ENCODE results near the gene TMEM250.
"Not testable (repeated sequence)": the region's sequence is repeated elsewhere in the genome, so short reads cannot be mapped to it uniquely, and the experiment has no call there.

The TMEM250 gene, protein sequence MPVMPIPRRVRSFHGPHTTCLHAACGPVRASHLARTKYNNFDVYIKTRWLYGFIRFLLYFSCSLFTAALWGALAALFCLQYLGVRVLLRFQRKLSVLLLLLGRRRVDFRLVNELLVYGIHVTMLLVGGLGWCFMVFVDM

DNA sequence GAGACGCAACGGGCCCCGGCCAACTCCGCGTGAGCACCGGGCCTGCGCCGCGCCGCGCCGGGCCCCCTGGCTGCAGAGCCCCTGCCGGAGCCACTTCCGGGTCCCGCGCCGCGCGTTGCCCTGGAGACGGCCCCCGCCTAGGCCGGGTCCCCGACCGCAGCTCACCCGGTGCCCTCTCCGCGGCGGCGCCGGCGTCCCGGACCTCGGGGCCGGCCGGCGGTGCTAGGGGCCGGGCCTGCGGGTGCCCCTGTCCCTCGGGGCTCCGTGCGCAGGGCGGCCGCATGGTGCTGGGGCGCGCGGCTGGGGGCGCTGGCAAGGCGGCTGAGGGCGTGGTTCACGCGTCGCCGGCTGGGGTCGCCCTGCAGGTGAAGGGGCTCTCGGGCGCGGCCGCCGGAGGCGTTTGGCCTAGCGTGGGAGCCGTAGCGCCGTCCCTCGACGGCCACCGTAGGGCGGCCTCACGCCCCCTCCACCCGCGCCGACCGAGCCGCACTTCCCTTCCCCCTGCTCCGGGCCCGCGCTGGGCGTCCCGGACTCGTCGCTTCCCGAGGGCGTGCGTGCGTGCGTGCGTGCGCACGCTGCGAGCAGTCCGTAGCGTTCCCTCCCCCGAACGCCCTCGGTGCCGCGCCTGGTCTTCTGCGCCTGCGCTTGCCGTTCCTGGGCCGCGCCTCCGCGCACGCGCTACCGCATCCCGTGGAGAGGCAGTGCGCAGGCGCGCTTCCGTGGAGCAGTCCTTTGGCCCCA lies at the start of gene TMEM250:
Gene TMEM250 (minus strand): TSS at position 556 of the 741 bp plus-strand sequence. CDS start 1,975 bp downstream, outside the sequence.
- DNase-seq = peak; percentile 80

DNA sequence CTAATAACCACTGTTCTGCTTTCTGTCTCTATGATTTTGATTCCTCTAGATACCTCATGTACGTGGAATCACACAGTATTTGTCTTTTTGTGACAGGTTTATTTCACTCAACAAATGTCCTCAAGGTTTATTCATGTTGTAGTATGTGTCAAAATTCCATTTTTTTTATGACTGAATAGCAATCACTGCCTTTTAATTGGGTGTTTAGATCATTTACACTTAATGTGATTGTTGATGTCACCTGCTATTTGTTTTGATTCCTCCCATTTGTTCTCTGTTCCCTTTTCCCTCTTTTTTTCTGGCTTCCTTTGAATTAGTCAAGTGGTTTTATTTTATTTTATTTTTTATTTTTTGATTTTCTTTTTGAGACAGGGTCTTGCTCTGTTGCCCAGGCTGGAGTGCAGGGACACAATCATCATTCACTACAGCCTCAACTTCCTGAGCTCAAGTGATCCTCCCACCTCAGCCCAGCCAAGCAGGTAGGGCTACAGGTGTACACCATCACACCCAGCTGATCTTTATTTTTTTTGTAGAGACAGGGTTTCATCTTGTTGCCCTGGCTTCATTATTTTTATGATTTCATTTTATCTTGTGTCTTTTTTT lies 44.7 kb upstream of the TMEM250 start:
- DNase-seq = no peak

DNA sequence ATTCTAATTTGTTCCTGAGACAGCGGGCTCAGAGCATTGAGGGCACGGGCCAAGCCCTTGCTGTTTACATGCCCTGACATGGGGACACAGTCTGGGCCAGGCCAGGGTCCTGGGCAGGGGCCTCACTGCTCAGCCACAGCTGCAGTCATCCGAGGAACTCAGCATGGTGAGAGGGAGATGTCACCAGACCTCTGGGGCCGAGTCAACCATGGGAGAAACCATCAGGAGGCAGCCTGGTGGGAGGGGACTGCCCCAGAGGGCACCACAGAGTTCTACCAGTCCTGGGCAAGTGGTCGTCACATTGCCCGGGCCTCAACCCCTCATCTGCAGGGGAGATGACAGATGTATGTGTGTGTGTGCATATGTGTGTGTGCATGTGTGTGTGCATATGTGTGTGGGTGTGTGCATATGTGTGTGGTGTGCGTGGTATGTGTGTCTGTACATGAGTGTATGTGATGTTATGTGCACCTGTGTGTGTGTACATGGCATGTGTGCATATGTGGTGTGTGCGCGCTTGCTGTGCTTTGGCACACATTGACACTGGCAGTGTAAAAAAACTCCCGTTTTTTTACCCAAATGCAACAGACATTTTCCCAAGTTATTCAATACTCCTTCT lies 42.4 kb upstream of the TMEM250 start:
- DNase-seq = no peak

DNA sequence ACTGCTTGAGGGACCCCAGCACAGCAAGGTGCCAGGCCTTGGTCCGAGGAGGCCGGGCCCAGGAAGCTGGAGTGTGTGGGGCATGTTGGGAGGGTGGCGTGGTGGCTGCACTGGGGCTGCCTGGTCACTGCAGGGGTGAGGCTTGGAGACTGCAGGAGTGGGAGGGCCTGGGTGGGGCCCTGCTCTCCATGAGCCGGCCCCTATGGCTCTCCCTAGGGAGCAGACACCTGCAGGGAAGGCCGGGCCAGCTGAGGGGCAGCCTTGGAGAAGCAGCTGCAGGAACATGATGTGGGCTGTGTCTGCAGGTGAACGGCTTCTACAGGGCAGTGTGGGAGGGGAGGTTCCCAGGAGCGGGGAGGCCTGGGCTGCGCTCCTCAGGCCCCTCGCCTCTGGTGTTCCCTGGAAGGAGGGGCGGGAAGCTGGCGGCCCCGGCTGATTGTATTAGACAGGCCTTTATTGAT lies 41.7 kb upstream of the TMEM250 start:
- no peak for DNase-seq

DNA sequence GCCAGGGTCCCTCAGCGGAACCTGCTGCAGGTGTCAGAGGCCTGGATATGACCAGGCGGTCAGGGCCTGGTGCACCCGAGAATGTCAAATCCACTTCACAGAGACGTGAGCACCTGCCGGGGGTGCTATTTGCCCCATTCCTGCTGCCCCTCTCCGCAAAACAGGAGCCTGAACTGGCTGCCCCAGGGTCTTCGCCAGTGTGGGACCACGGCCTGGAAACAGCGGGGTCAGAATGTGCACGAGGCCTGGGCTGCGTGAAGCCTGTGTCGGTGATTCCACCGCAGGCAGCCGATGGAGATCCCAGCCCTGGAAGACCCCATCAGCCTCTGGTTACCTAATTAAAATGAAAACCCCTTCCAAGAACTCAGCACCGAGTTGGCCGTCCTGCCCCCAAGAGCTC lies 41.2 kb upstream of the TMEM250 start:
- no peak for DNase-seq

DNA sequence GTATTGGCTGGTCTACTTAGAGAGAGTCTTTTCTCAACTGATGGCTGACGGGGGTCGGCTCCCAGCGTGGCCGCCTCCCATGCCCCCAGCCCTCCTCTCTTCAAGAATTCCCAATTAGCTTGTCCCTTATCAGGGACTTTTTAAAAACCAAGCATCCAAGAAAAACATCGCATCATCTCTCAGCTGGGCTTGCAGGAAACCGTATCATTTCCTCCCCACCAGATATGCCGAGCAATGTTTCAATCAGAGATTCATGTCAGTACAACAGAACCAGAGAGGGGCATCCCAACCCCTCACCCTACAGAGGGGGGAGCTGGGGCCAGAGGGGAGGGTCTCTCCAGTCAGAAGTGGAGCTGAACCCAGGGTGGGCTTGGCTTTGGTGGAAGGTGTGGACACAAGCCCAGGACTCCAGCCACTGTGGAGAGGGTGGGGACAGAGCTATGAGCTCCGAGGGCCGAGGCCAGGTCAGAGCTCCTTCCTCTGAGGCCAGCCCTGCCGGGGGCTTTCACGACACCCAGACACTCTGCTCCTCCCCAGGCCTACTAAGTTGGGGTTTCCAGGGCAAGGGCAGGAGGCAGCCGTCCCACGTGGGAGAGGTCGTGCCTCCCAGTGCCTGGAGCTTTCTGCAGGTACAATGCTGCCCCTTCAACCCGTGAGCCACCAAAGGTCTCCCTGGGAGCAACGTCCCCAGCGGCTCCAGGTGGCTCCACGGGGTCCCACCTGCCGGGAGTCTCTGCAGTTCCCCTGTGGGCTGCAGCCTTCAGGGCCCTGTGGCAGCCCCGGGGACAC lies 39.0 kb upstream of the TMEM250 start:
- no peak for DNase-seq

DNA sequence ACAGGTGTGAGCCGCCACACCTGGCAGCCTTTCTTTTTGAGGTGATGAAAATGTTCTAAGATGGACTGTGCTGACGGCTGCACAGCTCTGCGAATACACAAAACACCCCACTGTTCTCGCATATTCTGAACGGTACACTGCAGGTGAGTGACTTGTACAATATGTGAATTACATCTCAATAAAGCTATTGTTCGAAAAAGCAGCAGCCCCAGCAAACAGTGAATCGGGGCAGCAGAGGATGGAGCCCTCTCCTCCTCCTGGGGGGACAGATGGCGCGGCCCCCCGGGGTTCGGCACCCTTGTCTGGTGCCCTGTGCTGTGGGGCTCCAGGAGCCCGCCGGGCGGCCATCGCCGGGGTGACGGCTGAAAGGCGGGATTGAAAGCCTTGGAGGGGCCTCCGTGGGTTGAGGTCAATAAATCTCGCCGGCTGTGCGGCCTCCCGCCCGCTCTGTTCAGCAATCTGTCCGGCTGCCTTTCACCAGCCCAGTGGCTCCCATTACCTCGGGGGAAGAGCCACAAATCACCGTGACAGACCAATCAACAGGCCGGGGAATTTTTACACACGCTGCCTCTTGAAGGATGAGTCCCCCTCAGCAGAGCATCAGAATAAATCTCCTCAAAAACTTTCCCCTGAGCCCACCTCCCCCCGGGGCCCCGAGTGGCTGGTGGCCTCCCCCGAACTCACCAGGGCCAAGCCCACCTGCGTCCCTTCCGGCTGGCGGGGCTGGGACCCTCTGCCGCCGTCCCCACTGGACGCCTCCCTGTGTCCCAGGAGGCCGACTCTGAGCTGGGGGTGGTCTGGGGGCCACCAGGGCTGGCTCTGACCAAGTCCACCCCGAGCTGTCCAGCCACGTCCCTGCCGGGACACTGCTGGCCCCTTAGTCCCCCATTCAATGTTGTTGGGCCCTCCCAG lies 37.8 kb upstream of the TMEM250 start:
- DNase-seq = no peak

DNA sequence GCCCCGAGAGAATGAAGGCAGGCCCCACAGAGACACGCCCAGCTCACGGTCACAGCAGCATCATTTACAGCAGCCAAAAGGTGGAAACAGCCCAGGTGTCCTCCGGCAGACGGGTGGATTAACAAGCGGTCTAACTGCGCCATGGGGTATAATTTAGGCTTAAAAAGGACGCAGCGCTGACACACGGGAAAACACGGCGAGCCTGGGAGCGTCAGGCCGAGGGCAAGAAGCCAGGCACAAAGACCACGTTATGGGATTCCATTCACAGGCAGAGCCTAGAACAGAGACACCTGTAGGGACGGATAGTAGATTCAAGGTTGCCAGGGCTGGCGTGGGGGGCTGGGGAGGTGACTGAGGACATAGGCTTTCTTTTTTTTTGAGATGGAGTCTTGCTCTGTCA lies 36.9 kb upstream of the TMEM250 start:
- DNase-seq = no peak

DNA sequence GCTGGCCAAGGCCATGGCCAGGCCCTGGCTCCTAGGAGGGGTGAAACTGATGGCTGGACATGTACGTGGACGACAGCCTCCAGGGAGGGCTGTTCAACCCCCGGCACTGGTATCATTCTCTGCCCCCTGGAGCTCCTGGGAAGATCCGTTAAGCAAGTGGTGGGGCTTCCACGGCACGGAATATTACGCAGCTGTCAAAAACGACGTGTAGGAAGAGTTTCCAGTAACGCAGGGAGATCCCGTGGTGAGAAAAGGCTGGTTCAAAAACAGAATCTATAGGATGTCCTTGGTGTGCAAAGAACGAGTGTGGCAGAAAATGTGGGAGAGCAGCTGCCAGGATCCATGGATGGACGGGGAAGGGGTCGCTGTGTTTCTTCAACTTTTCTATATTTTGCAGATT lies 36.3 kb upstream of the TMEM250 start:
- no peak for DNase-seq

DNA sequence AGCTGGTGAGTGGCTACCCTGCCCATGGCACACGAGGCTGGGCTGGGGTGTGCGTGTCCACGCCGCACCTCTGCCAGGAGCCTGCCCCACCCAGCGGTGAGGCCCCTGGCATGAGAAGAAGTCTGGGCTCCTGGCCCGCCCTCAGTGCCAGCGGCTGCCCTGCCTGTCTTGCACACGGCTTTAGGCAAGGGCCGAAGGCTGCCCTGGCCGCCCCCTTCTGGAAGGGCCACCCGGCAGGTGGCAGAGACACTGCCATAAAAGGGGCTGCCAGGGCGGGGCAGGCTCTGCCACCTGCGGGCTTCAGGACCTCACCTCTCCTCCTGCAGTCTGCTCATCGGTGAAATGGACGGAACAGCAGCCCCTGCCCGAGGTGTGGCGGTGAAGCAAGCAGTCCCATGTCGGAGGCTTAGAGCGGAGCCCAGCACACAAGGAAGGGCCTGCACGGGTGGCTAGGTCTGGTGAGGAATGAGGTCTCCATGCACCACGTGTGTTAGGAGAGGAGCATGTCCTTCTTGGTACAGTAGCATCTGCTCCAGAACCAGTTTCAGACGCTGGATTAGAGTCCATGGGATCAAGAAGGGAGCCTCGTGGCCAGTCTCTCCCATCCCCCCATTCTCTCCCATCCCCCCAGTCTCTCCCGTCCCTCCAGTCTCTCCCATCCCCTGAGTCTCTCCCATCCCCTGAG lies 34.8 kb upstream of the TMEM250 start:
- no peak for DNase-seq

DNA sequence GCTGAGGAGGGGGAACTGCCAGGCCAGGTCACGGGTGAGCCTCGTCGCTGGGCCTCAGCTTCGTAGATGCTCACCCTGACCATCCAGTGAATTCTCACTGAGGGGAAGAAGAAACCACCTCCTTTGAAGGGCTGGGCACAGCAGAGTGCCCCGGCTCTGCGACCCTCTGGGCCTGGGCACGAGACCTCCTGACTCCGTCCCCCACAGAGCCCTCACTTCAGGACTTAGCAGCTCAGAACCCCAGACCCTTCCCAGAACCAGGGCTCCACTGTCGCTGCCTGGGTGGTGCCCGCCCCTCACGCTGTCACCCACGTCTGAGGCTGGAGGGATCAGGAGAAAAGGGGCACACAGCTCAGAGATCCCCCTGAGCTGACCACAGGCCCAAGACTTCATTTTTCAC lies 34.3 kb upstream of the TMEM250 start:
- no peak for DNase-seq

DNA sequence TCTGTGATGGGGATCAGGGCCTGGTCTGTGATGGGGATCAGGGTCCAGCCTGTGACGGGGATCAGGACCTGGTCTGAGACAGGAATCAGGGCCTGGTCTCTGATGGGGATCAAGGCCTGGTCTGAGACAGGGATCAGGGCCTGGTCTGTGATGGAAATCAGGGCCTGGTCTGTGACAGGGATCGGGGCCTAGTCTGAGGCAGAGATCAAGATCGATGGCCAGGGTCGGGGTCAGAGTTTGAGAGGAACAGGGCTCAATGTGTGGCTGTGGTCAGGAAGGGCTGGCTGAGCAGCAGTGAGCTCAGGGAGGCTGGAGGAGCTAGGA lies 33.8 kb upstream of the TMEM250 start:
- DNase-seq = no peak

DNA sequence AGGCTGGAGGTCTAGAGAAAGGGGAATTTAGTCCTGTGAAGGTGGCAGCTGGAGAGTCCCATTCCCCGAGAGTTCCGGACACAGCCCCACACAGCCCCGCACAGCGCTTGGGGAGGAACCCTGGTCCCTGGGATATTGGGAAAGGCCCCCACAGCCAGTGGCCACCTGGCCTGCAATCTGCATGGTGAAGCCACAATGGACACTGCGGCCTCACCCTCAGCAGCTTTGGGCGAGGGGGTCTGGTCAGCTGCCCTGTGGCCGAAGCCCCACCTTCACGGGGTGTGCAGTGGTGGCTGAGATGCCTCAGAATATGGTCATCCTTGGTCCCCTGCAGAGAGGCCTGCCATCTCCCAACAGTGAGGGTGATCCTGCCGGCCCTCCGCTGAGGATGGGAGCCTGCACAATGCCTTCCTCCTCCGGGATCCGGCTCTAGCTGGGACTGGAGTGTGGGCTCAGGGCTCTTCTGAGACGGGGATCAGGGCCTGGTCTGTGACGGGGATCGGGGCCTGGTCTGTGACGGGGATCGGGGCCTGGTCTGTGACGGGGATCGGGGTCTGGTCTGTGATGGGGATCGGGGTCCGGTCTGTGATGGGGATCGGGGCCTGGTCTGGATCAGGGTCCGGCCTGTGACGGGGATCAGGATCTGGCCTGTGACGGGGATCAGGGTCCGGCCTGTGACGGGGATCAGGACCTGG lies 33.3 kb upstream of the TMEM250 start:
- DNase-seq = no peak

DNA sequence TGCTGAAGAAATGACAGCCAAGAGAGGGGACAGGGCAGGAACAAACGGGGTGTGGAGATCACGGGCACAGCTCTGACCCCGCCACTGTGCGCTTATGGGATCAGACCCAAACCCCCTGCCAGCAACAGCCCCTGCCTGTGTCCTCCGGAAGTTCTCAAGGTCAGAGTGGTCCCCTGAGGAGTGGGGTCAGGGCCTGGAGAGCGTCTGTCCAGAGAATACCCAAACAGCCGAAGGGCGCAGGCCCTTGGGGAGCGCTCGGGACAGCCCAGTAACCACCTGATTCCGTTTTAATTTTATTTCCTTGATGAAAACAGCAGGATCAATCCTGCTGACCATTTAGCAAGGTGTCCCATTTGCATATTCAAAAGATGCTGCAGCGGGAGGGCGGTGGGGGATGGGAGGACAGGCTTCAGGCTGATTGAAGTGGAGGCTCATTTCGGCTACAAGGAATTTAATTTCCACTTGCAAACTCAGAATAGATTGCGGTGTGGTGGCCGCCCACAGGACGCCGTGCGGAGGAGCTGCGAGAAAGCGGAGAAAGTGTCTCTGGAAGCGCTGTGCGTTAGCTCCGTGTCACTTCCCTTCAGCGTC lies 32.6 kb upstream of the TMEM250 start:
- DNase-seq = no peak

DNA sequence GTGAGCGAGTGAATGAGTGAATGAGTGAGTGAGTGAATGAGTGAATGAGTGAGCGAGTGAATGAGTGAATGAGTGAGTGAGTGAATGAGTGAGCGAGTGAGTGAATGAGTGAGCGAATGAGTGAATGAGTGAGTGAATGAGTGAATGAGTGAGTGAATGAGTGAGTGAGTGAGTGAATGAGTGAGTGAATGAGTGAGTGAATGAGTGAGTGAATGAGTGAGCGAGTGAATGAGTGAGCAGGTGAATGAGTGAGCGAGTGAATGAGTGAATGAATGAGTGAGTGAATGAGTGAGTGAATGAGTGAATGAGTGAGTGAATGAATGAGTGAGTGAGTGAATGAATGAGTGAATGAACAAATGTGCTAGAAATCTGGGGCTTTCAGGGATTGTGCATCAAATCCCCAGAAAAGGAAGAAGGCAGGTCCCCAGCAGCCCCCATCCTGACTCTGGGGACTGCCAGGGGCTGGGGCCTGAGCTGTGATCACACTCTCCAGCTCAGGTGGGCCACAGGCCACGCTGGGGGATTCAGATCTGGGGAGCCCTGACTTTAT lies 32.1 kb upstream of the TMEM250 start:
- DNase-seq = not testable (repeated sequence)

DNA sequence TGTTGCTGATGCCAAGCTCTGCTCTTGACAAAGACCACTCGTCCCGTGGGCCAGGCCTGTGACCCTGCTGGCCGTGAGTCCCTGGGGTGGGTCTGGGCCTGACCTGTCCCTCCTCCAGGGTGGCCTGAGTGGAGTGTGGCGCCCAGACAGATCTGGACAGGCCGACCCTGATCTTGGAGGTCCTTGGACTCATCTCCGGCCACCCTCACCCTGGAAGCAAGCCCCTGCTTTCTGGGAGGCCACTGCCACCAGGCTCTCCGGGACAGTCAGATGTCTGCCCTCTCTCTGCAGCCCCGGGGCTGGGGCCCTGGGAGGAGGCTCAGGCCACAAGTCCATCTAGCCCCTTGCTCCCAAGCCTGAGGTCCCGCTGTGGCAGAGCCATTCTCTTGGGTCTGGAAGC lies 31.2 kb upstream of the TMEM250 start:
- DNase-seq = no peak

DNA sequence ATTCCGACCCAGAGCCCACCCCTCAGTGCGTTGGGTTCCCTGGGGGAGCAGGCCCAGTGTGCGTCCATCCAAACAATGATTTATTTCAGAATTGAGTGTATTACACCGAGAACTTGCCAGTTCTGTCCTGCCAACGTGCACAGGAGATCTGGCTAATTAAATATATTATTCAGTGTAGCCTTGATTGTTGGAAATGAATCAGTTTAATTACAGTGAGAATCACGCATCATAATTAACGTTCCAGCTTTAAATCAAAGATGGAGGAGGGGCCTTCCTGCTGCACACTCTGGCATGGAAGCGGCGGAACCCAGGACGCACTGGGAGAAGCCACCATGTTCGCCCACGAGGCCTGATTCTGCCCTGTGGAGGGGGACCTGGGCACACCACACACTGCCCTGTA lies 30.7 kb upstream of the TMEM250 start:
- DNase-seq = no peak

DNA sequence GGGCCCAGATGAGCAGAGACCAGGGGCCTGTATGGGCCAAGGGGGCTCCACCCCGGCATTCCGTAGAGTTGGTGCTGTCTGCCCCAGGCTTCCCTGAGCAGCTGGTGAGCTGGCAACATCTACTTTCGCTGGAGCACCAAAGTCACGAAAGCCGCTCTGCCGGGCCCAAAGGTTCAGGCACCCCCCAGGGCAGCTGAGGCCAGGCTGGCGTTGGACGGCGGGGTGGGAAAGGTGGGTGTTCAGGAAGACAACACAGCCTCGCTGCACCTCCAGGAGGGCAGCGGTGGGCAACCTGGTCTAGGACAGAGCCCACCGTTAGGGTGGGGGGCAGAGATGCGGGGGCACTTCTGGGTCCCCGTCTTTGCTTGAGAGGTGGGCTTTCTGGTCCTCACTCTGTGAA lies 30.1 kb upstream of the TMEM250 start:
- DNase-seq = no peak

DNA sequence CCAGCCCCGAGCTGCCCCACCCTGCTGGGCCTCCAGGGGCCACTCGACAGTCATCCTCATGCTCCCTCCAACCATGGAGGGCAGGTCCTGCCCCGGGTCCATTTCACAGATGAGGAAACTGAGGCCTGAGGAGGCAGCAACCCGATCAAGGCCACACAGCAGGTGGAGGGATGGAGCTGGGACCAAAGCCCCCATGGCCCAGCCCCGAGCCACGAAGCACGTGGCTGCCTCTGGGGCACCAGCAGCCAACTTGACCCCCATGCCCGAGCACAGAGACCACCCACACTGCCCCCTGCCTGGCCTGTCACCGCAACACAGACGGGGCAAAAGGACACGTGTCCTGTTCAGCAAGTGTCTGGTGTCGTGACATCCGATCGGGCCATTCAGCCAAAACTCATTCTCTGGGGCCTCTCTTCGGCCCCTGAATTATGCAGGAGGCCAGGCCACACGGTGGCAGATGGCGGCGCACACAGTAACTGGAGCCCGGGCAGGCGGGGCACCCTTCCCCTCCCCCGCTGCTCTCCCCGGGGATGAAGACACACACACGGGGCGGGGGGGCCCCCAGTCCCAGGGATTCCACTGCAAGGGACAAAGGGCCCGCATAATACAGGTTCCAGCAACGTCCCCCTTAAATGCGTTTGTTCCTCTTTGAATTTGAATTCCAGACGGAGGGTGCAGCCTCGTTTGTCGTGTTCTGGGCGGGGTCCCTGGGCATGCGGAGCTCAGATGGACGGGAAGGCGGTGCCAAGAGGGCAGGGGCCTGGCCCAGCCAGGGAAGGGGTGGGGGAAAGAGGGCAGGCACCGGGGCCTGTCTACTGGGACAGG lies 29.4 kb upstream of the TMEM250 start:
- no peak for DNase-seq

Data from NCI-H2029 treated with DMSO at 0.1 percent for 48 hours (cell line).